GM21786 (cell line): ENCODE results near the gene TACC3.

Source experiments
- ATAC-seq: cut with Tn5 transposase; IDR thresholded peaks from one replicate; pipeline ENCODE4 v1.9.1; 2021; ENCODE audit not compliant: unreplicated experiment

Gene TACC3

GRCh38 chr4:1788254-1788973 lies 67.1 kb downstream of the TACC3 start:
- ATAC-seq: no peak

DNA sequence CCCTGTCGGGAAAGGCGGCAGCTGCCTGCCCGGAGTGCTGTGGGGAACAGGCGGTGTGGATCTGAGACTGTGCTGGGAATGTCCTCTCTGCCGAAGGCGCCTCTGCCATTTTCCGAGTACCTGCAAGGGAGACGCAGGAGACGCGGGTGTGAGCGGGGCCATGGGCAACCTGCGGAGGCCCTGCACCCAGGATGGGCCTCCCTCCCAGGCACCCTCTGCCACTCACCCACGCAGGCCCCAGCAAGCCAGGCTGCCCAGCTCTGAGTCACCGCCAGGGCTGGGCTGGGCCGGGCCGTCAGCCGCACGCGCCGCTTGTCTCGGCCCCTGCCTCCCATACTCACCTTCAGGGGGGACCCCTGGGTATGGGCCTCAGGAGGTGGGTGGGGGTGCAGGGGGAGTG lies 68.2 kb downstream of the TACC3 start:
- ATAC-seq: no peak

GRCh38 chr4:1790005-1790404 lies 68.7 kb downstream of the TACC3 start:
- ATAC-seq: no peak

DNA sequence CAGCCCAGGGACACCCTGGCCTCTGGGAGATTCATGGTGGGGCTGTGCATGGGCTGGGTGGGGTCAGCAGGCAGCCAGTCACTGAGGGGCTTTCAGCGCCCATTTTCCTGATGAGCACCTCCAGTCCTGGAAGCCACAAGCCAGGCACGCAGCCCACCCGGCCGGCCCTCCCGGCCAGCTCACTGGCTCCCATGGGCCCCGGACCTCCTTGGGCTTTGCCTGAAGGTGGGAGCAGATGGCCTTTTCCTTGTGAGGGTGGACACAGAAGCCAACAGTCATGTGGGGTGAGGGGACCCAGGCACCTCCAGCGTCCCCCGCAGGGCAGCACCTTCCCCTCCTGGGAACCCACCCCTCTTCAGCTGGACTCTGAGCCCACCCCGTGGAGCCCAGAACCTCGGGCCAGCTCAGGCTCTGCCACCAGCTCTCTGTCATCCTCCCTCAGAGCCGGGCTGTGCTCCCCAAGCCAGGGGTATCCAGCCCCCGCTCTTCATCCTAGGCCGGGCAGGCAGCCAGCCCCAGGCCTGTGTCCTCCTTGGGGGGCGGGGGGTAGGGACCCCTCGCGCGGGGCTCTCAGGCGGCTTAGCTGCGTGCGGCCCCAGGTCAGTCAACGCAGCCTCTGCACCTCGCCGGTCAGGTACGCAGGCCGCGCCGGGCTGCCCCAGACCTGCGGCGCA lies 71.0 kb downstream of the TACC3 start:
- no peak for ATAC-seq

GRCh38 chr4:1792832-1793495 lies 71.6 kb downstream of the TACC3 start, which contains the start of gene FGFR3:
Gene FGFR3, plus strand, starts transcription at chr4:1793293. Its CDS starts 642 bp downstream, at chr4:1793935.
- no peak for ATAC-seq

- ATAC-seq: no peak
These were observed 72.1 kb downstream of the TACC3 start for GRCh38 chr4:1793496-1793840.

- ATAC-seq: no peak
These were observed 72.9 kb downstream of the TACC3 start for GRCh38 chr4:1793940-1794808.
